Umbilical cord (tissue), 1 donor: Measurements from ENCODE around the gene TAS2R4. TPM values are rescaled to one million over a fixed set of nuclear protein-coding genes. Genes with fewer than 3 reads are reported as not detected.

Experiments used
- total RNA-seq: library from RNA; depleted of rRNA; stranded (reverse); fragments of >200 nt; gene quantifications from one replicate; pipeline ENCODE4 v1.2.3, GENCODE V29; 2014; ENCODE audit warnings: low replicate concordance; ENCODE audit not compliant: insufficient read depth

TAS2R4 gene
- total RNA-seq, 1 donor from 2014 or later: 4.1 TPM

Other genes with a start within 250 kb of the TAS2R4 start
- 20.7 TPM for gene AGK, start 225.3 kb upstream of the TAS2R4 start, total RNA-seq
- gene DENND11, start 74.5 kb upstream of the TAS2R4 start, total RNA-seq: 17.3 TPM
- gene WEE2, start 68.3 kb upstream of the TAS2R4 start, total RNA-seq: 1.9 TPM
- gene SSBP1, start 38.3 kb upstream of the TAS2R4 start, total RNA-seq: 89.1 TPM
- 10.6 TPM for gene TAS2R3, start 12.6 kb upstream of the TAS2R4 start, total RNA-seq
- 0.72 TPM for gene TAS2R5, start 13.5 kb downstream of the TAS2R4 start, total RNA-seq
- 0.72 TPM for gene PRSS37, start 64.8 kb downstream of the TAS2R4 start, total RNA-seq
- not detected for gene OR9A4, start 139.7 kb downstream of the TAS2R4 start, total RNA-seq
- gene CLEC5A, start 170.3 kb downstream of the TAS2R4 start, total RNA-seq: 10.8 TPM
- gene TAS2R38, start 197.1 kb downstream of the TAS2R4 start, total RNA-seq: 5.1 TPM
- 1.4 TPM for gene MGAM, start 219.2 kb downstream of the TAS2R4 start, total RNA-seq